AG09309 (cell line): Measurements from ENCODE around the gene IFNGR1.

Experiments used
- DNase-seq: peaks from one replicate; pipeline ENCODE4 v3.0.0-alpha.2; 2010; ENCODE audit warnings: low read depth
- H3K4me3 ChIP-seq: 2 replicates; pipeline ENCODE4 v1.5.1; 2011; ENCODE audit warnings: mild to moderate bottlenecking, low read depth, low read length, moderate library complexity; ENCODE audit not compliant: control insufficient read depth
- CTCF ChIP-seq: IDR thresholded peaks from 2 replicates; pipeline ENCODE4 v1.5.1; 2011; ENCODE audit warnings: mild to moderate bottlenecking, low read depth, low read length, inconsistent platforms; ENCODE audit not compliant: insufficient read depth, control insufficient read depth; ENCODE audit errors: missing control alignments

The IFNGR1 gene

DNA sequence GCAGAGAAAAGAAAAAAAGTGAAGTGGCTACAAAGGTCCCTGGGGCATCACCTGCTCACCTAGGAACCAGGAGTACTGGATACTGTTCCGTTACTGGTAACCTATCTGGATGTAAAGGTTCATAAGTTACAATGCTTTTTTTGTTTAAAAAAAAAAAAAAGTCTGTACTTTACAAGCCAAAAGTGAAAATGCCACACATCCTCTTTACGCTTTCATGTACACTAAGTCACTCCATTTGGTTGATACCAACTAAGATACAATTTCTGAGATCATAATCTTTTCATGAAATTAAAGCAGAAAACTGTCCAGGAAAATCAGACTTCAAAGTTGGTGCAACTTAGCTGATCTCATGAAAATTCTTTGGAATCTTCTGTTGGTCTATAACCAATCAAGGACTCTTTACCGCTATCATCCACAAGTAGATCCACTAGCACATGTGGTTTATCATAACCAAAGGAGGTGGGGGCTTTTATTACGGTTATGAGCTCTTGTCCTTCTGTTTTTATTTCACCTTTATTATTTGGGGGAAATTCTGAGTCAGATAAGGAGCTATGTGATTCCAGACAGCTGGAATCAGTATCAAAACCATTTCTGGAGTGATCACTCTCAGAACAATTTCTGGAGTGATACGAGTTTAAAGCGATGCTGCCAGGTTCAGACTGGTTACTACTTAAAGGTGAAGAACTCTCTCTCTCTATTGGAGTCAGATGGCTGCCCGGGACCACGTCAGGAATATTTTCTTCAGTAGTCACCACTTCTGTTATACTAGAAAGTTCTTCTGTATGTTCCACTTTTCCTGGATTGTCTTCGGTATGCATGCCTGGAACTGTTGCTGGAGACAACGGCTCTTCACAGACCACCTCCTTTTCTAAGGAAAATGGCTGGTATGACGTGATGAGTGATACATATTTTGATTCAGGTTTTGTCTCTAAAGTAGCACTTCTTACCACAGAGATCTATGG lies 21.2 kb downstream of the IFNGR1 start:
- no peak overlapping the region for H3K4me3 ChIP-seq
- no peak for DNase-seq
- TF ChIP-seq CTCF = no peak

DNA sequence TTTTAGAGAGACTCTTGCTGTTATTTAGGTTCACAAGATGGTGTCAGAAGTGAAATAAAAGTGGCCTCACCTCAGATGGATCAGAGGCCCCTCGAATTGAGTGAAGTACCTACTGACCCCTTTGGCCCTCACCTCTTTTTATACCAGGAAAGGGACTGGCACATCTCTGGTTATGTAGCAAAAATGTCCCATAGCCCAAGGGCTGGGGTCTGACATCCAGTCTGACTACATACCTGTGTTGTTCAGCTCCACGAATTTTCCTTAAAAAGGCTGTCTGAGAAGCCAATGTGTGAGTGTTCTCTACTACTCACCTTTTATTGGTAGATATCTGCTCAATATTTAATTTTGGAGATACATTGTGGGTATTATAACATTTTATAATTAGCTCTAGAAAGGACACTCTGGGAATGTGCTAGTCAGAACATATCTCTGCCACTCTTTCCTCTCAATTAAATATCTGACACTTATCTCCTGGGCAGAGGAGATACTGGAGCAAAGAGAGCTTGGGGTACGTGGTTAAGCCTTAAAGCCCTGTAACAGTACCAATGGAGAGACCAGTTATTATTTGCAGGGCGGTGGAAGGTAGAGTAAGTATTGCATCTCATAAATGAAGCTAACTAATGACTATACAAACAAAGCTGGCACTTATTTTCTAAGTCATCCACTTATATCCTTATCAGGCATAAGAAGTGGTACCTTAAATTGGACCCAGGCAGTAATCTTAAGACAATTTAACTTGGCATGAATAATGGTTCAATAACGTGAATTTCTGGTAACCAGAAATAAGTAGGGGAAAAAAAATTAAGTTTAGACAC lies 25.7 kb downstream of the IFNGR1 start:
- H3K4me3 ChIP-seq = no peak overlapping the region
- TF ChIP-seq CTCF = no peak
- DNase-seq = no peak

- no peak for TF ChIP-seq CTCF
- DNase-seq = no peak
- H3K4me3 ChIP-seq = no peak overlapping the region
Observed at GRCh38 chr6:137192821-137193220, 26.4 kb downstream of the IFNGR1 start.

DNA sequence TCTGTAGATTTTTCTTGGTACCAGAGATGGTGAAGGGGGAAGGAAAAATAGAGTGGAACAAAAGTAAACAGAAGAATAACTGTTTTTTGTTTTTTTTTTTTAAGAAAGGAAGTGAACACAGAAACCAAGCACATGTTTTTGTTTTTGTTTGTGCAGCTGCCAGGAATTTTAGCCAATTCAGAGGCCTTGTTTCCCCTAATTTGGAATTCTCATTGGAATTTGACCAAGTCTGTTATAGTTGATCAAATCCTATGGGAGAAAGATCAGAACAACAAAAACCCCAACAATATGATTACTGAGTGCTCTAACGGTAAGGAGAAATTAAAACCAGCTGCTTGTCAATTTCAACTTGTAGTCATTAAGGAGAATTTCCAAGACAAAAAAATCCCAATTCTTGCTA lies 27.5 kb downstream of the IFNGR1 start:
- H3K4me3 ChIP-seq = no peak overlapping the region
- no peak for DNase-seq
- TF ChIP-seq CTCF = no peak

- H3K4me3 ChIP-seq = no peak overlapping the region
- no peak for TF ChIP-seq CTCF
- no peak for DNase-seq
Observed at GRCh38 chr6:137191236-137191635, 27.9 kb downstream of the IFNGR1 start.

DNA sequence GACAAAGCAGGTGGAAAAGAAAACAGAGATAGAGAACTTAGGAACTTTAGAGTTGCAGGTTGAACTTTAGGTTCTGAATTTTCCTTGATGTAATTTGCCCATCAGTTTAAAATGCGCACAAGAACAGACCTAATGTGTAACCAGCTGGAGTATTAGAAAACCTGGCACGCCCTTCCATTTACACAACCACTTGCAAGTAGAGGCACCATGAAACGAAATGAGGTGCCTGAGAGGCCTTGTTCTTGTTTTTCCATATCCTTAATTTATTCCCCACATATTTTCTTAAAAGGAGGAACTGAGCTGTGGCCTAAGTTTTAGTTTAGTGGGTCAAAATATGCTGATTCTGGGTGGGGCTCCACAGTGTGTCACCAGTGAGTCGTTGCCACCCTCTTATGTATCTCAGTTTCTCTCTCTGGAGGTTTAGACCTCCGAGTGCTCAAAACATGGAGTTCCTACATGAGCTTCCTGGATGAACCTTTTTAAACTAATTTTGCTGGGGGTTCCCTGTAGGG lies 28.5 kb downstream of the IFNGR1 start:
- DNase-seq = no peak
- no peak for TF ChIP-seq CTCF
- H3K4me3 ChIP-seq = no peak overlapping the region
